Measurements from ENCODE around the gene PDE9A.

- TF ChIP-seq POLR2A (IDR thresholded peaks at IDR 0.05; ENCODE audit: low read depth, low read length) = no peak
- TF ChIP-seq TAF1 (IDR thresholded peaks at IDR 0.05; ENCODE audit: borderline replicate concordance, low read depth, low read length) = no peak
These were observed 12.9 kb upstream of the PDE9A start for GRCh38 chr21:42640486-42640885.

All from GM12892 (cell line).